Gastroesophageal sphincter (tissue), 4 donors: ENCODE results near the gene VTI1A. TPM values are rescaled to one million over a fixed set of nuclear protein-coding genes. Genes with fewer than 3 reads are reported as not detected.

Experiments
- ATAC-seq: fragments of 150-250 bp; one replicate; pipeline ENCODE4 v1.9.1; 2016; ENCODE audit warnings: mild to moderate bottlenecking, moderate library complexity
- H3K27ac ChIP-seq, 4 donors: fragments of 200-600 bp; sonication (generic) in 3 of 4; 1 replicate in 3 of 4; 2 replicates in 1 of 4; pipeline ENCODE4 v1.5.1; 2016 to 2019
- H3K27me3 ChIP-seq: fragments of 200-600 bp; sonication (generic); one replicate; pipeline ENCODE4 v1.5.1; 2019
- H3K36me3 ChIP-seq, 2 donors: fragments of 200-600 bp; sonication (generic); one replicate each; pipeline ENCODE4 v1.5.1; 2019; ENCODE audit warnings: control low read depth in 1 of 2
- H3K4me1 ChIP-seq, 3 donors: fragments of 200-600 bp; sonication (generic); 1 replicate in 2 of 3; 2 replicates in 1 of 3; pipeline ENCODE4 v1.5.1; 2016 to 2019; ENCODE audit warnings: control low read depth in 2 of 3
- H3K4me3 ChIP-seq, 2 donors: fragments of 200-600 bp; sonication (generic); one replicate each; pipeline ENCODE4 v1.5.1; 2019; ENCODE audit warnings: mild to moderate bottlenecking in 1 of 2, moderate library complexity in 1 of 2
- H3K9me3 ChIP-seq, 3 donors: fragments of 200-600 bp; sonication (generic); one replicate each; pipeline ENCODE4 v1.5.1; 2017 to 2019; ENCODE audit warnings: control low read depth in 2 of 3
- CTCF ChIP-seq, 4 experiments: fragments of 200-600 bp in 2 of 4; fragments of 450-650 bp in 2 of 4; sonication (generic) in 1 of 4; IDR thresholded peaks; one replicate each; pipeline ENCODE4 v1.5.1; 2017 to 2019; ENCODE audit warnings: antibody characterized with exemption in 4 of 4, mild to moderate bottlenecking in 2 of 4, moderate library complexity in 2 of 4
- EP300 ChIP-seq: sonication (generic); formaldehyde crosslinking; IDR thresholded peaks from one replicate; pipeline ENCODE4 v1.6.1; 2017; ENCODE audit warnings: antibody characterized with exemption, mild to moderate bottlenecking
- POLR2A ChIP-seq, 2 donors: fragments of 450-650 bp; IDR thresholded peaks; one replicate each; pipeline ENCODE4 v1.6.1; 2017; ENCODE audit warnings: antibody characterized with exemption in 2 of 2, mild to moderate bottlenecking in 2 of 2, moderate library complexity in 1 of 2
- POLR2AphosphoS5 ChIP-seq: sonication (generic); formaldehyde crosslinking; IDR thresholded peaks from one replicate; pipeline ENCODE4 v1.6.1; 2017; ENCODE audit warnings: antibody characterized with exemption
- WGBS, 2 donors: methylation state at CpG; one replicate each; pipeline ENCODE4 v1.1.5; 2018; ENCODE audit warnings: low coverage in 1 of 2; 5-methylcytosine and 5-hydroxymethylcytosine counted together
- total RNA-seq, 4 donors: library from RNA; depleted of rRNA; stranded (reverse); fragments of >200 nt; gene quantifications; one replicate each; pipeline ENCODE4 v1.1.0, GENCODE V29; 2016

Gene VTI1A
- total RNA-seq, 4 donors from 2014 or later: 19.6 to 81.9 (median 43.1) TPM

DNA sequence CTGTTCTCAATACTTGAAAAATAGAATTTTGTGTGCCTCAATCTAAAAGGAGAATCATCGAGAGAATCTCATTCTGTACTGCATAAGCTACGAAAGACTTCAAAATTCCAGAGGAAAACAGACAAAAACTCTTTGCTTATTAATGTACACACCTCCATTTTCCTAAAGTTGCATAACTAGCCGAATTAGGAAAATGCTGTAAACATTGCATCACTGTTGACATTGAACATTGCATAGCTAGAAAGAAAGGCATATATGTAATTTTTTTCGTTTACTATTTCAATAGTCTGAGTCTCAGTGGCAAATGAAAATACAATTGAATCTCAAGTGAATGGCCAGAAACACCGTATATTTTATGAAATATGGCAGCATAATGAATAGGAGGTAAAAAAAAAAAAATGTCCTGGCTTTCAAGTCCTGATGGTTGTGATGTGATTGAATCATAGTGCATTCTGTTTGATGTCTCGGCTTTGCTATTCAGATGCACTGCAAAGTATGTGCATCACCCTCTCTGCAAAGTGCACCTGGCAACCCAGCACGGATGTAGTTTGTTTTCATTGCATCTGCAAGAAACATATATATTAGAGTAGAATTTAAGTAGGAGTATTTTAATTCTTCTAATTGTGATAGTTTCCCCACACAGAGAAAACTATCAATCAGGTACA is 196.7 kb downstream of the VTI1A start:
- 78 to 83% methylated on average over 7 of the region's 7 CpGs for WGBS, 2 donors
- TF ChIP-seq POLR2AphosphoS5 (no peak), CTCF (IDR thresholded peaks at IDR 0.05) (no peak), POLR2A (IDR thresholded peaks at IDR 0.05) (no peak), EP300 (no peak)
- Histone ChIP-seq H3K4me1 (no peaks in the 10 kb centered on the region), H3K27me3 (no peaks in the 10 kb centered on the region), H3K27ac (no peak overlapping the region), H3K9me3 (no peaks in the 10 kb centered on the region), H3K4me3 (no peak overlapping the region), H3K36me3 (no peaks in the 10 kb centered on the region)
- no peak for ATAC-seq

DNA sequence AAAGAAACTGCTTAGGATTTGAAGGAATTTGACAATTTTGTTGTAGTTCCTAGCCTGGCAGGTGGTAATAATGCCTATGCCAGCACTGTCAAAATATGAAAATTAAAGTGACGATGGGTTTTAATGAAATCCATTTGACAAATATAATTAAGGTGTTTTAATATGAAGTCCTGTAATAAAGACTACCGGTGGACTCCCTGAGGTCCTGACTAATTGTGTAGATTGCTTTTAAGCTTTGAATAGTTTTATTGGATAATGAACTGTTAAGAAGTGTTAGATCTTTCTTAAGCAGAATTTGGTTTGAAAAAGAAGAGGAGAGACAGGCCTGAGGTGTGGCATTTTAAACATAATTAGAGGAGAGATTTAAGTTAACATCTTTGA is 197.2 kb downstream of the VTI1A start:
- WGBS, 2 donors: 89 to 100% methylated on average over 2 of the region's 2 CpGs
- no peak overlapping the region for H3K4me3 ChIP-seq
- no peaks in the 10 kb centered on the region for H3K27me3 ChIP-seq

GRCh38 chr10:112649006-112649821 is 202.2 kb downstream of the VTI1A start:
- no peaks in the 10 kb centered on the region for H3K27me3 ChIP-seq
- H3K36me3 ChIP-seq: no peaks in the 10 kb centered on the region
- WGBS, 2 donors: 78 to 81% methylated on average over 4 of the region's 4 CpGs
- ATAC-seq: no peak
- no peak overlapping the region for H3K4me3 ChIP-seq
- no peak overlapping the region for H3K27ac ChIP-seq
- no peaks in the 10 kb centered on the region for H3K4me1 ChIP-seq
- no peak for TF ChIP-seq POLR2A (IDR thresholded peaks at IDR 0.05)
- no peak for TF ChIP-seq CTCF (IDR thresholded peaks at IDR 0.05)
- TF ChIP-seq POLR2AphosphoS5: no peak
- TF ChIP-seq EP300: no peak
- no peaks in the 10 kb centered on the region for H3K9me3 ChIP-seq

More for the DNA sequence above, 197.2 kb downstream of the VTI1A start:
- no peak for TF ChIP-seq POLR2AphosphoS5
- TF ChIP-seq POLR2A (IDR thresholded peaks at IDR 0.05): no peak
- no peak for TF ChIP-seq CTCF (IDR thresholded peaks at IDR 0.05)
- TF ChIP-seq EP300: no peak
- Histone ChIP-seq H3K27ac (no peak overlapping the region), H3K4me1 (no peaks in the 10 kb centered on the region), H3K9me3 (no peaks in the 10 kb centered on the region), H3K36me3 (no peaks in the 10 kb centered on the region)
- no peak for ATAC-seq

GRCh38 chr10:112649822-112650152 is 202.8 kb downstream of the VTI1A start:
- TF ChIP-seq POLR2AphosphoS5: no peak
- TF ChIP-seq CTCF (IDR thresholded peaks at IDR 0.05): no peak
- no peak for TF ChIP-seq EP300
- TF ChIP-seq POLR2A (IDR thresholded peaks at IDR 0.05): no peak
- Histone ChIP-seq H3K27me3 (no peaks in the 10 kb centered on the region), H3K4me3 (no peak overlapping the region), H3K9me3 (no peaks in the 10 kb centered on the region), H3K4me1 (no peaks in the 10 kb centered on the region), H3K27ac (no peak overlapping the region), H3K36me3 (no peaks in the 10 kb centered on the region)
- no peak for ATAC-seq
- WGBS, 2 donors: 86 to 99% methylated on average over 4 of the region's 4 CpGs

GRCh38 chr10:112650588-112651030 is 203.6 kb downstream of the VTI1A start:
- Histone ChIP-seq H3K4me1 (no peaks in the 10 kb centered on the region), H3K36me3 (no peaks in the 10 kb centered on the region), H3K9me3 (no peaks in the 10 kb centered on the region), H3K27me3 (no peaks in the 10 kb centered on the region), H3K4me3 (no peak overlapping the region), H3K27ac (no peak overlapping the region)
- no peak for ATAC-seq
- 78 to 95% methylated on average over 7 of the region's 7 CpGs for WGBS, 2 donors
- TF ChIP-seq POLR2A (IDR thresholded peaks at IDR 0.05): no peak
- TF ChIP-seq POLR2AphosphoS5: no peak
- no peak for TF ChIP-seq CTCF (IDR thresholded peaks at IDR 0.05)
- TF ChIP-seq EP300: no peak
